K562 (cell line): ENCODE measurements around the gene TUBB1. TPM values are rescaled to one million over a fixed set of nuclear protein-coding genes. Genes with fewer than 3 reads are reported as not detected.

ENCODE experiments used
- ATAC-seq: fragments of 200-7000 bp; cut with Tn5 transposase; 3 replicates; pipeline ENCODE4 v1.9.1; 2020; ENCODE audit warnings: moderate library complexity
- BruUV-seq: library from RNA; stranded (reverse); fragments of 400-500 nt; replicated peaks from 2 replicates; lab custom pipeline; 2021; lab: Mats Ljungman, UMichigan
- CTCF ChIA-PET: fragments of 300-600 bp; formaldehyde crosslinking; extraction: SDS; loops from one replicate; lab custom pipeline; 2021; ENCODE audit warnings: low intra/inter-chr PET ratio; lab: Yijun Ruan, JAX
- POLR2A ChIA-PET: fragments of 300-600, 350-650 bp; sonication (Branson Sonifier 250); formaldehyde crosslinking; extraction: SDS; loops from one replicate; lab custom pipeline; 2021; ENCODE audit warnings: antibody characterized with exemption, inconsistent platforms; lab: Yijun Ruan, JAX
- DNase-seq, 4 experiments: peaks; one replicate each; pipeline versions ENCODE4 v3.0.0 to v3.0.0-alpha.2; 2011 to 2018; ENCODE audit warnings: low spot score in 3 of 4, mixed read lengths in 3 of 4; ENCODE audit errors: extremely low read depth in 1 of 4
- FAIRE-seq: peaks from 2 replicates; lab custom pipeline; 2011; peaks lifted over from hg19 to GRCh38; lab: Jason Lieb, UNC
- H2AFZ ChIP-seq: 2 replicates; pipeline ENCODE4 v1.6.0; 2011; ENCODE audit warnings: low read depth, low read length, control low read depth, inconsistent platforms
- H3K27ac ChIP-seq: fragments of 200-600 bp; 3 replicates; pipeline ENCODE4 v1.8.0; 2011; ENCODE audit warnings: low read depth, mild to moderate bottlenecking, control low read depth, inconsistent platforms, low read length, moderate library complexity, mixed read lengths; ENCODE audit errors: extremely low read depth
- H3K27me3 ChIP-seq, 2 experiments: fragments of 300-600 bp in 1 of 2; 2 replicates in 1 of 2; 3 replicates in 1 of 2; pipeline versions ENCODE4 v1.6.0 to v1.8.0; 2011; ENCODE audit warnings: inconsistent platforms in 2 of 2, low read length in 2 of 2, mild to moderate bottlenecking in 1 of 2, mixed read lengths in 1 of 2, moderate library complexity in 1 of 2; ENCODE audit not compliant: control insufficient read depth in 2 of 2, insufficient read depth in 2 of 2
- H3K36me3 ChIP-seq: fragments of 300-600 bp; 3 replicates; pipeline ENCODE4 v1.8.0; 2011; ENCODE audit warnings: mild to moderate bottlenecking, low read length, inconsistent platforms; ENCODE audit not compliant: control insufficient read depth, insufficient read depth
- H3K4me1 ChIP-seq, 2 experiments: fragments of 200-600 bp in 1 of 2; replicated peaks in 1 of 2; 2 replicates in 1 of 2; 3 replicates in 1 of 2; pipeline versions ENCODE4 v1.5.1 to v1.8.0; 2011; ENCODE audit warnings: inconsistent platforms in 2 of 2, low read length in 2 of 2, mild to moderate bottlenecking in 1 of 2, mixed read lengths in 1 of 2, moderate library complexity in 1 of 2; ENCODE audit not compliant: control insufficient read depth in 2 of 2, insufficient read depth in 2 of 2
- H3K4me2 ChIP-seq: 2 replicates; pipeline ENCODE4 v1.6.1; 2011; ENCODE audit warnings: low read length, control low read depth, inconsistent platforms, mixed read lengths; ENCODE audit not compliant: insufficient read depth
- H3K4me3 ChIP-seq: fragments of 200-600 bp; sonication (generic), shearing (Covaris generic); 2 replicates; pipeline ENCODE4 v1.5.1; 2016; ENCODE audit warnings: control low read depth, inconsistent platforms
- H3K79me2 ChIP-seq: fragments of 200-600 bp; 3 replicates; pipeline ENCODE4 v1.8.0; 2011; ENCODE audit warnings: low read length, inconsistent platforms; ENCODE audit not compliant: control insufficient read depth, insufficient read depth
- H3K9ac ChIP-seq, 2 experiments: 2 replicates each; pipeline versions ENCODE4 v1.6.0 to v1.6.1; 2011; ENCODE audit warnings: low read depth in 2 of 2, low read length in 2 of 2, control low read depth in 1 of 2, inconsistent platforms in 1 of 2, mild to moderate bottlenecking in 1 of 2, mixed read lengths in 1 of 2; ENCODE audit not compliant: insufficient read depth in 1 of 2
- H3K9me1 ChIP-seq: one replicate; pipeline ENCODE4 v1.6.0; 2011; ENCODE audit warnings: inconsistent platforms, mild to moderate bottlenecking, low read length, moderate library complexity; ENCODE audit not compliant: control insufficient read depth, insufficient read depth
- H3K9me3 ChIP-seq: replicated peaks from 2 replicates; pipeline ENCODE4 v1.5.1; 2011; ENCODE audit warnings: low read depth, low read length, inconsistent platforms; ENCODE audit not compliant: control insufficient read depth, insufficient read depth
- H4K20me1 ChIP-seq: replicated peaks from 2 replicates; pipeline ENCODE4 v1.6.1; 2011; ENCODE audit warnings: low read length, inconsistent platforms, mixed read lengths; ENCODE audit not compliant: control insufficient read depth, insufficient read depth
- HMGN3 ChIP-seq: IDR thresholded peaks from 2 replicates; pipeline ENCODE4 v1.6.1; 2011; ENCODE audit warnings: borderline replicate concordance, low read depth, mild to moderate bottlenecking, mixed read lengths, low read length; ENCODE audit not compliant: insufficient read length; ENCODE audit errors: extremely low read depth
- MTF1 ChIP-seq: fragments of 250-450 bp; sonication (Bioruptor Pico); IDR thresholded peaks from 2 replicates; pipeline ENCODE4 v1.9.0; 2021; ENCODE audit warnings: moderate library complexity, mild to moderate bottlenecking, inconsistent platforms, borderline replicate concordance
- MYC ChIP-seq, 2 experiments: fragments of 250-450 bp in 1 of 2; sonication (Bioruptor Pico) in 1 of 2; IDR thresholded peaks; 2 replicates each; pipeline versions ENCODE4 v1.5.1 to v1.6.1; 2012 to 2021; ENCODE audit warnings: low read depth in 2 of 2, borderline replicate concordance in 1 of 2, improper control_type of control experiment in 1 of 2, low read length in 1 of 2, mild to moderate bottlenecking in 1 of 2, moderate library complexity in 1 of 2
- TSC22D4 ChIP-seq: fragments of 450-650 bp; IDR thresholded peaks from 2 replicates; pipeline ENCODE4 v1.6.1; 2016; ENCODE audit warnings: missing genetic modification characterization, missing biosample characterization, control low read depth
- YY1 ChIP-seq, 3 experiments: IDR thresholded peaks; 2 replicates each; pipeline ENCODE4 v1.6.1; 2011; ENCODE audit warnings: low read length in 2 of 3, mild to moderate bottlenecking in 2 of 3, moderate library complexity in 2 of 3, borderline replicate concordance in 1 of 3, control low read depth in 1 of 3, low read depth in 1 of 3; ENCODE audit not compliant: insufficient read depth in 3 of 3, insufficient replicate concordance in 2 of 3, control insufficient read depth in 1 of 3, insufficient read length in 1 of 3; ENCODE audit errors: extremely low read depth in 1 of 3
- ZFP36 ChIP-seq: fragments of 150-350 bp; IDR thresholded peaks from 2 replicates; pipeline ENCODE4 v1.6.1; 2018; ENCODE audit warnings: low read length, low read depth; ENCODE audit not compliant: partially characterized antibody
- ZNF408 ChIP-seq: fragments of 250-450 bp; sonication (Bioruptor Pico); IDR thresholded peaks from 2 replicates; pipeline ENCODE4 v1.4.0; 2020; ENCODE audit warnings: low read depth, mild to moderate bottlenecking, moderate library complexity
- ZNF589 ChIP-seq: fragments of 200-800 bp; sonication (Bioruptor generic); IDR thresholded peaks from 2 replicates; pipeline ENCODE4 v1.6.1; 2016; ENCODE audit warnings: low read depth, missing genetic modification characterization, missing compliant biosample characterization
- WGBS: fragments of 100-300 bp; shearing (Covaris generic); methylation state at CpG from one replicate; pipeline ENCODE4 v1.1.6; 2016; ENCODE audit warnings: low coverage, mixed read lengths; ENCODE audit not compliant: insufficient coverage; ENCODE audit errors: missing lambda C conversion rate; 5-methylcytosine and 5-hydroxymethylcytosine counted together
- in situ Hi-C: fragments of 300-500 bp; cut with MboI; formaldehyde crosslinking; loops from 4 replicates; pipeline ENCODE4 v1.15.0; 2018; ENCODE audit warnings: inconsistent platforms, mixed read lengths
- intact Hi-C: fragments of 100-400 bp; cut with micrococcal nuclease; formaldehyde crosslinking; loops from 2 replicates; pipeline ENCODE4 v1.14.2; 2022
- polyA plus RNA-seq, 8 experiments: library from polyadenylated mRNA; depleted of rRNA in 4 of 8; stranded (reverse) in 5 of 8; unstranded in 3 of 8; fragments of >200 nt; fragmentation: Nextera tagmentation in 2 of 8; fragmentation: Illumina TruSeq in 1 of 8; extraction: Ambion mirVana in 2 of 8; extraction: Trizol in 1 of 8; gene quantifications; 2 replicates each; pipeline versions ENCODE4 v1.2.1 to v1.2.3, GENCODE V29; 2011 to 2014; ENCODE audit warnings: inconsistent platforms in 1 of 8, missing spikeins in 1 of 8
- total RNA-seq, 7 experiments: library from RNA; depleted of rRNA in 6 of 7; stranded (reverse); fragments of >200 nt in 6 of 7; fragmentation: Illumina TruSeq in 2 of 7; extraction: Trizol in 2 of 7; gene quantifications; 2 replicates each; pipeline versions ENCODE4 v1.2.1 to v1.2.3, GENCODE V29; 2011 to 2021; ENCODE audit warnings: low replicate concordance in 1 of 7
- TF ChIP-seq, protein P1 (sequence below): sonication (generic); formaldehyde crosslinking; IDR thresholded peaks from 2 replicates; pipeline ENCODE4 v1.8.0; 2022; ENCODE audit warnings: missing genetic modification reagents, mild to moderate bottlenecking, borderline replicate concordance

Gene TUBB1
- total and polyA plus RNA-seq, 9 of the 15 experiments (the other 6 are each of a cell fraction or from before 2014, with no cell fraction given), result 1.5 to 3.9 (median 2.4) TPM

DNA sequence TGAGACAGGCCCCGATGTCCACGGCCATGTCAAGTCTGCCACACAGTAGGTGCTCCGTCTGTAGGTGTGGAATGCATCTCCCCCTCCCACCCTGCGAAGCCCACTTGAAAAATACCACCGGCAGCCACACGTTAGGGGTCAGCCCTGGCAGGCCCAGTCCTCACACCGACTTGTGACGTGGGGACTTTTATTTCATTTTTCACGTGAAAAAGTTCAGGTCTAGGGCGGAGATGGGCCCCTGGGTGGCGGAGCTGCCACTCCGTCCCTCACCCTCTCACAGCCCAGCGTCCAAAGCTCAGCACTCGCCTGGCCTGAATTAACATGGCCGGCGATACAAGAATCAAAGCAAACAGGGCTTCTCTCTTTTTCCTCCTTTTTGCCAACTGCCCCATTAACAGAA, 3.8 kb upstream of the TUBB1 start:
- Histone ChIP-seq H3K36me3 (peaks cover 6% of the 10 kb centered on the region; the same call in 1 of the 3 replicates), H2AFZ (no peak overlapping the region), H3K9me3 (no peaks in the 10 kb centered on the region), H3K9me1 (no peaks in the 10 kb centered on the region), H3K9ac (peak overlapping the region; percentile 32 to 78; a peak in 3 of 4 replicates), H3K79me2 (peaks cover 17% of the 10 kb centered on the region), H3K4me3 (no peak overlapping the region), H3K27ac (no peak overlapping the region), H4K20me1 (no peaks in the 10 kb centered on the region)
- 89% methylated on average over 14 of the region's 16 CpGs for WGBS
- in situ Hi-C loops (no loop called here), intact Hi-C loops (no loop called here)
- DNase-seq, result no peak
- POLR2A ChIA-PET, result interaction anchor here (0.6 to 1.2 kb wide), 3 partner anchors 8 to 16 kb away, joined by 3 read pairs; no protein-coding TSS in a partner anchor
- FAIRE-seq, result no peak
- TF ChIP-seq ZFP36 (no peak), YY1 (IDR thresholded peaks at IDR 0.05; ENCODE audit: borderline replicate concordance in 1 of 3, control insufficient read depth in 1 of 3, extremely low read depth in 1 of 3, insufficient read depth in 3 of 3, insufficient read length in 1 of 3, insufficient replicate concordance in 2 of 3, low read depth in 1 of 3, low read length in 2 of 3) (no peak), MYC (IDR thresholded peaks at IDR 0.05; ENCODE audit: low read depth, low read length) (no peak), MYC (CRISPR knock-in tag; IDR thresholded peaks at IDR 0.05; ENCODE audit: borderline replicate concordance, low read depth) (no peak), TSC22D4 (tag) (no peak), ZNF589 (no peak), ZNF408 (CRISPR knock-in tag) (no peak), MTF1 (CRISPR knock-in tag) (no peak), HMGN3 (no peak)
- TF ChIP-seq, protein P1, sequence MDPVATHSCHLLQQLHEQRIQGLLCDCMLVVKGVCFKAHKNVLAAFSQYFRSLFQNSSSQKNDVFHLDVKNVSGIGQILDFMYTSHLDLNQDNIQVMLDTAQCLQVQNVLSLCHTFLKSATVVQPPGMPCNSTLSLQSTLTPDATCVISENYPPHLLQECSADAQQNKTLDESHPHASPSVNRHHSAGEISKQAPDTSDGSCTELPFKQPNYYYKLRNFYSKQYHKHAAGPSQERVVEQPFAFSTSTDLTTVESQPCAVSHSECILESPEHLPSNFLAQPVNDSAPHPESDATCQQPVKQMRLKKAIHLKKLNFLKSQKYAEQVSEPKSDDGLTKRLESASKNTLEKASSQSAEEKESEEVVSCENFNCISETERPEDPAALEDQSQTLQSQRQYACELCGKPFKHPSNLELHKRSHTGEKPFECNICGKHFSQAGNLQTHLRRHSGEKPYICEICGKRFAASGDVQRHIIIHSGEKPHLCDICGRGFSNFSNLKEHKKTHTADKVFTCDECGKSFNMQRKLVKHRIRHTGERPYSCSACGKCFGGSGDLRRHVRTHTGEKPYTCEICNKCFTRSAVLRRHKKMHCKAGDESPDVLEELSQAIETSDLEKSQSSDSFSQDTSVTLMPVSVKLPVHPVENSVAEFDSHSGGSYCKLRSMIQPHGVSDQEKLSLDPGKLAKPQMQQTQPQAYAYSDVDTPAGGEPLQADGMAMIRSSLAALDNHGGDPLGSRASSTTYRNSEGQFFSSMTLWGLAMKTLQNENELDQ (CRISPR knock-in tag), result no peak
- TF ChIP-seq, all 486 proteins: peak for 0
- no peak overlapping the region for H3K4me2 ChIP-seq
- CTCF ChIA-PET, result no interaction called here
- BruUV-seq, result no TSS peak
- no peak for ATAC-seq
- H3K27me3 ChIP-seq, result no peaks in the 10 kb centered on the region
- H3K4me1 ChIP-seq, result peaks cover 83 to 88% of the 10 kb centered on the region in 2 experiments
